ENCODE measurements around the gene OLFML2A. TPM values are rescaled to one million over a fixed set of nuclear protein-coding genes. Genes with fewer than 3 reads are reported as not detected.

OLFML2A gene
- total and polyA plus RNA-seq, 8 donors = 0.95 to 8.6 (median 6.1) TPM

GRCh38 chr9:124755061-124755460 lies 21.9 kb upstream of the OLFML2A start:
- no peak overlapping the region for H3K4me3 ChIP-seq
- TF ChIP-seq, protein P1, sequence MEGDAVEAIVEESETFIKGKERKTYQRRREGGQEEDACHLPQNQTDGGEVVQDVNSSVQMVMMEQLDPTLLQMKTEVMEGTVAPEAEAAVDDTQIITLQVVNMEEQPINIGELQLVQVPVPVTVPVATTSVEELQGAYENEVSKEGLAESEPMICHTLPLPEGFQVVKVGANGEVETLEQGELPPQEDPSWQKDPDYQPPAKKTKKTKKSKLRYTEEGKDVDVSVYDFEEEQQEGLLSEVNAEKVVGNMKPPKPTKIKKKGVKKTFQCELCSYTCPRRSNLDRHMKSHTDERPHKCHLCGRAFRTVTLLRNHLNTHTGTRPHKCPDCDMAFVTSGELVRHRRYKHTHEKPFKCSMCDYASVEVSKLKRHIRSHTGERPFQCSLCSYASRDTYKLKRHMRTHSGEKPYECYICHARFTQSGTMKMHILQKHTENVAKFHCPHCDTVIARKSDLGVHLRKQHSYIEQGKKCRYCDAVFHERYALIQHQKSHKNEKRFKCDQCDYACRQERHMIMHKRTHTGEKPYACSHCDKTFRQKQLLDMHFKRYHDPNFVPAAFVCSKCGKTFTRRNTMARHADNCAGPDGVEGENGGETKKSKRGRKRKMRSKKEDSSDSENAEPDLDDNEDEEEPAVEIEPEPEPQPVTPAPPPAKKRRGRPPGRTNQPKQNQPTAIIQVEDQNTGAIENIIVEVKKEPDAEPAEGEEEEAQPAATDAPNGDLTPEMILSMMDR (IDR thresholded peaks at IDR 0.05) = no peak
- H3K27me3 ChIP-seq = no peaks in the 10 kb centered on the region
- 28 to 44% methylated on average over 3 of the region's 3 CpGs for WGBS, 2 donors
- FAIRE-seq (no peak), ATAC-seq (no peak), DNase-seq (no peak)
- no peaks in the 10 kb centered on the region for H3K36me3 ChIP-seq
- peaks cover 9 to 38% (median 23%) of the 10 kb centered on the region in 3 donors for H3K4me1 ChIP-seq
- H3K9me3 ChIP-seq = no peaks in the 10 kb centered on the region
- no peak overlapping the region for H3K27ac ChIP-seq
- intact Hi-C loops (cut with DNase I) = no loop called here

GRCh38 chr9:124756011-124756410 lies 20.9 kb upstream of the OLFML2A start:
- TF ChIP-seq, protein P1 (IDR thresholded peaks at IDR 0.05) = no peak

DNA sequence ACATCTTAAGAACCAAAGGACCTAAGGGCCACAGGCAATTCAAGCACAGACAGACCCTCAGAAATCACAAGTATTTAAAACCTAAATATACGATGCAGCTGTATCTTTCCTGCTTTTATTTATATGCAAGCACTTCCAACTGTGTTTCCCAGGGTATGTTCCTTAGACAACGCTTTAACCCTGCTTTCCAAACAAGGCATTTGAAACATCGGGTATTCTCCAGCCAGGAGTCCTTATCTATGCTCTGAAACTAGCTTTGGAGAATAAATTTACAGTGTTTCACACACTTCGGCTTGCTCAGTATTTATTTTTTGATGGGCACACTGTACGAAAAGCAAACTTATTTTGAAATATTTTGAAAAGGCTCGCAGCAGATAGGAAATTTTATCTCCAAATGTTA lies 19.3 kb upstream of the OLFML2A start:
- FAIRE-seq (no peak), ATAC-seq (peak in 3 of 4 donors; percentile 41 to 58 (median 45)), DNase-seq (no peak)
- intact Hi-C loops (cut with DNase I) = no loop called here
- TF ChIP-seq, protein P1 (IDR thresholded peaks at IDR 0.05) = no peak
- Histone ChIP-seq H3K27ac (peak overlapping the region in 1 of 4 donors; percentile 34), H3K27me3 (no peaks in the 10 kb centered on the region), H3K9me3 (no peaks in the 10 kb centered on the region), H3K4me3 (peak overlapping the region in 2 of 4 donors; percentile 2), H3K36me3 (no peaks in the 10 kb centered on the region), H3K4me1 (peaks cover 10 to 38% (median 23%) of the 10 kb centered on the region in 3 donors)
- 9% methylated on average over 6 of the region's 6 CpGs for WGBS, 2 donors

More at GRCh38 chr9:124756011-124756410, 20.9 kb upstream of the OLFML2A start:
- intact Hi-C loops (cut with DNase I) = no loop called here
- Histone ChIP-seq H3K27me3 (no peaks in the 10 kb centered on the region), H3K36me3 (no peaks in the 10 kb centered on the region), H3K27ac (peak overlapping the region in 2 of 4 donors; percentile 6 to 34), H3K4me1 (peaks cover 9 to 38% (median 23%) of the 10 kb centered on the region in 3 donors), H3K9me3 (no peaks in the 10 kb centered on the region), H3K4me3 (no peak overlapping the region)
- FAIRE-seq = no peak
- DNase-seq = no peak
- ATAC-seq = no peak
- 12 to 16% methylated on average over 2 of the region's 2 CpGs for WGBS, 2 donors

- H3K4me1 ChIP-seq = peaks cover 13 to 38% (median 23%) of the 10 kb centered on the region in 3 donors
- peak overlapping the region in 2 of 4 donors; percentile 2 for H3K4me3 ChIP-seq
- no peaks in the 10 kb centered on the region for H3K36me3 ChIP-seq
- DNase-seq (no peak), FAIRE-seq (no peak), ATAC-seq (peak in 3 of 4 donors; percentile 69 to 76 (median 74))
- no peaks in the 10 kb centered on the region for H3K27me3 ChIP-seq
- TF ChIP-seq, protein P1 (IDR thresholded peaks at IDR 0.05) = no peak
- WGBS, 2 donors = 17 to 26% methylated on average over 3 of the region's 3 CpGs
- intact Hi-C loops (cut with DNase I) = no loop called here
- peak overlapping the region in 2 of 4 donors; percentile 34 to 53 for H3K27ac ChIP-seq
- no peaks in the 10 kb centered on the region for H3K9me3 ChIP-seq
Observed at GRCh38 chr9:124758061-124758460, 18.9 kb upstream of the OLFML2A start.

- DNase-seq (no peak), FAIRE-seq (no peak), ATAC-seq (no peak)
- Histone ChIP-seq H3K4me1 (peaks cover 13 to 38% (median 23%) of the 10 kb centered on the region in 3 donors), H3K4me3 (no peak overlapping the region), H3K9me3 (no peaks in the 10 kb centered on the region), H3K27ac (peak overlapping the region in 2 of 4 donors; percentile 30 to 53), H3K36me3 (no peaks in the 10 kb centered on the region), H3K27me3 (no peaks in the 10 kb centered on the region)
- TF ChIP-seq, protein P1 (IDR thresholded peaks at IDR 0.05) = no peak
- intact Hi-C loops (cut with DNase I) = no loop called here
Observed at GRCh38 chr9:124758691-124759090, 18.2 kb upstream of the OLFML2A start.

Measured in pancreas (tissue), 10 donors.